BJ (cell line): ENCODE measurements around the gene KRTAP5-6. TPM values are rescaled to one million over a fixed set of nuclear protein-coding genes. Genes with fewer than 3 reads are reported as not detected.

Experiments used
- CTCF ChIA-PET: fragments of 350-600 bp; formaldehyde crosslinking; extraction: SDS; loops from one replicate; lab custom pipeline; 2021; ENCODE audit warnings: antibody characterized with exemption, inconsistent platforms; lab: Yijun Ruan, JAX
- POLR2A ChIA-PET: fragments of 300-600 bp; sonication (Branson Sonifier 250); formaldehyde crosslinking; extraction: SDS; loops from one replicate; lab custom pipeline; 2021; ENCODE audit warnings: antibody characterized with exemption; lab: Charles Lee
- DNase-seq: peaks from one replicate; pipeline ENCODE4 v3.0.0-alpha.2; 2011; ENCODE audit warnings: low read depth
- H3K27me3 ChIP-seq: 2 replicates; pipeline ENCODE4 v1.6.0; 2011; ENCODE audit warnings: low read length; ENCODE audit not compliant: control insufficient read depth, insufficient read depth
- H3K36me3 ChIP-seq: 2 replicates; pipeline ENCODE4 v1.5.1; 2011; ENCODE audit warnings: low read length; ENCODE audit not compliant: control insufficient read depth, insufficient read depth
- H3K4me3 ChIP-seq: 2 replicates; pipeline ENCODE4 v1.5.1; 2011; ENCODE audit warnings: low read depth, mild to moderate bottlenecking, control low read depth, low read length
- CTCF ChIP-seq: IDR thresholded peaks from 2 replicates; pipeline ENCODE4 v1.5.1; 2011; ENCODE audit warnings: low read depth, mild to moderate bottlenecking, control low read depth, inconsistent platforms, low read length, moderate library complexity; ENCODE audit not compliant: insufficient read depth
- polyA plus RNA-seq: library from polyadenylated mRNA; depleted of rRNA; stranded (reverse); fragments of >200 nt; gene quantifications from 2 replicates; pipeline ENCODE4 v1.2.3, GENCODE V29; 2011

KRTAP5-6 gene
- polyA plus RNA-seq, 1 experiment, result not detected

GRCh38 chr11:1741741-1742140 is 44.7 kb downstream of the KRTAP5-6 start:
- no peak for DNase-seq
- Histone ChIP-seq H3K27me3 (peaks cover 4% of the 10 kb centered on the region), H3K4me3 (no peak overlapping the region), H3K36me3 (no peaks in the 10 kb centered on the region)
- ChIA-PET CTCF (no interaction called here), POLR2A (no interaction called here)
- TF ChIP-seq CTCF, result no peak

- DNase-seq, result no peak
- no peak overlapping the region for H3K4me3 ChIP-seq
- no peak for TF ChIP-seq CTCF
- H3K36me3 ChIP-seq, result no peaks in the 10 kb centered on the region
- CTCF ChIA-PET, result no interaction called here
- POLR2A ChIA-PET, result no interaction called here
- H3K27me3 ChIP-seq, result peaks cover 4% of the 10 kb centered on the region
Measured at GRCh38 chr11:1742371-1742770, 45.4 kb downstream of the KRTAP5-6 start.

- CTCF ChIA-PET, result no interaction called here
- H3K4me3 ChIP-seq, result no peak overlapping the region
- POLR2A ChIA-PET, result no interaction called here
- H3K27me3 ChIP-seq, result peaks cover 4% of the 10 kb centered on the region
- no peak for DNase-seq
- TF ChIP-seq CTCF, result no peak
- no peaks in the 10 kb centered on the region for H3K36me3 ChIP-seq
Measured at GRCh38 chr11:1742869-1743584, 46.0 kb downstream of the KRTAP5-6 start.

GRCh38 chr11:1743585-1744136 is 46.7 kb downstream of the KRTAP5-6 start:
- ChIA-PET CTCF (interaction anchor here (1.0 to 2.3 kb wide), 2 partner anchors 9 to 89 kb away, joined by 4 to 14 read pairs; no protein-coding TSS in a partner anchor), POLR2A (no interaction called here)
- DNase-seq, result no peak
- Histone ChIP-seq H3K4me3 (no peak overlapping the region), H3K36me3 (no peaks in the 10 kb centered on the region), H3K27me3 (peaks cover 8% of the 10 kb centered on the region)
- TF ChIP-seq CTCF, result no peak

- no peaks in the 10 kb centered on the region for H3K36me3 ChIP-seq
- POLR2A ChIA-PET, result no interaction called here
- peaks cover 7% of the 10 kb centered on the region for H3K27me3 ChIP-seq
- no peak for TF ChIP-seq CTCF
- CTCF ChIA-PET, result interaction anchor here (0.6 to 2.3 kb wide), 4 partner anchors 8 to 88 kb away, joined by 3 to 14 read pairs (median 4); no protein-coding TSS in a partner anchor
- no peak overlapping the region for H3K4me3 ChIP-seq
- DNase-seq, result no peak
Measured at GRCh38 chr11:1744137-1744886, 47.3 kb downstream of the KRTAP5-6 start.
